CD4-positive, alpha-beta memory T cell (primary cell): ENCODE results near the gene ESPNL. TPM values are rescaled to one million over a fixed set of nuclear protein-coding genes. Genes with fewer than 3 reads are reported as not detected.

ENCODE experiments used
- CTCF ChIA-PET: fragments of 350-600 bp; sonication (Branson Sonifier 250); formaldehyde crosslinking; loops from one replicate; lab custom pipeline; 2021; ENCODE audit warnings: inconsistent platforms; ENCODE audit not compliant: partially characterized antibody; lab: Charles Lee
- POLR2A ChIA-PET: fragments of 350-600 bp; sonication (Branson Sonifier 250); formaldehyde crosslinking; loops from one replicate; lab custom pipeline; 2021; ENCODE audit not compliant: partially characterized antibody; lab: Charles Lee
- DNase-seq, 5 donors: peaks; one replicate each; pipeline versions ENCODE4 v3.0.0 to v3.0.0-alpha.2; 2020 to 2022; ENCODE audit warnings: mixed read lengths in 1 of 5
- H3K27ac ChIP-seq: one replicate; pipeline ENCODE4 v1.7.0; 2013; ENCODE audit warnings: low read depth, low read length
- H3K27me3 ChIP-seq: 2 replicates; pipeline ENCODE4 v1.7.0; 2013; ENCODE audit warnings: mild to moderate bottlenecking, low read length, moderate library complexity; ENCODE audit not compliant: insufficient read depth
- H3K36me3 ChIP-seq: 2 replicates; pipeline ENCODE4 v1.7.0; 2013; ENCODE audit warnings: mild to moderate bottlenecking, low read length, moderate library complexity; ENCODE audit not compliant: insufficient read depth
- H3K4me1 ChIP-seq: 2 replicates; pipeline ENCODE4 v1.7.0; 2013; ENCODE audit warnings: mild to moderate bottlenecking, low read length, moderate library complexity; ENCODE audit not compliant: insufficient read depth
- H3K4me3 ChIP-seq, 2 donors: one replicate each; pipeline ENCODE4 v1.7.0; 2013; ENCODE audit warnings: low read length in 2 of 2, mild to moderate bottlenecking in 1 of 2
- H3K9me3 ChIP-seq, 2 donors: one replicate each; pipeline ENCODE4 v1.7.0; 2013; ENCODE audit warnings: low read length in 2 of 2, control low read depth in 1 of 2; ENCODE audit not compliant: control insufficient read depth in 1 of 2
- H3K27ac Mint-ChIP-seq, 7 donors: one replicate each; pipeline ENCODE4 v1.8.0; 2020 to 2021; ENCODE audit warnings: mixed read lengths in 7 of 7, mild to moderate bottlenecking in 6 of 7, inconsistent platforms in 3 of 7, moderate library complexity in 3 of 7
- H3K27me3 Mint-ChIP-seq, 2 donors: one replicate each; pipeline ENCODE4 v1.8.0; 2020 to 2021; ENCODE audit warnings: mixed read lengths in 2 of 2
- H3K36me3 Mint-ChIP-seq, 2 donors: one replicate each; pipeline ENCODE4 v1.8.0; 2020 to 2021; ENCODE audit warnings: mixed read lengths in 2 of 2, inconsistent platforms in 1 of 2, mild to moderate bottlenecking in 1 of 2
- H3K4me1 Mint-ChIP-seq, 4 donors: one replicate each; pipeline ENCODE4 v1.8.0; 2020 to 2021; ENCODE audit warnings: mixed read lengths in 4 of 4, mild to moderate bottlenecking in 1 of 4
- H3K4me3 Mint-ChIP-seq, 8 donors: one replicate each; pipeline ENCODE4 v1.8.0; 2020 to 2021; ENCODE audit warnings: mixed read lengths in 8 of 8, mild to moderate bottlenecking in 7 of 8, moderate library complexity in 6 of 8, inconsistent platforms in 3 of 8
- H3K9me3 Mint-ChIP-seq, 8 donors: one replicate each; pipeline ENCODE4 v1.8.0; 2020 to 2021; ENCODE audit warnings: mixed read lengths in 8 of 8, mild to moderate bottlenecking in 5 of 8, inconsistent platforms in 3 of 8, moderate library complexity in 1 of 8
- intact Hi-C: fragments of 100-400 bp; cut with micrococcal nuclease; formaldehyde crosslinking; loops from one replicate; pipeline ENCODE4 v1.15.1; 2023
- polyA plus RNA-seq, 2 donors: library from polyadenylated mRNA; unstranded; fragments of 300-500 nt; fragmentation: Illumina TruSeq; gene quantifications; one replicate each; pipeline ENCODE4 v1.2.3, GENCODE V29; 2021
- total RNA-seq, 2 experiments: library from RNA; stranded (reverse); gene quantifications; one replicate each; pipeline ENCODE4 v1.2.3, GENCODE V29; 2021

Gene ESPNL
- total and polyA plus RNA-seq, 4 experiments from 2014 or later: 0.28 to 0.41 TPM; not detected in 2

DNA sequence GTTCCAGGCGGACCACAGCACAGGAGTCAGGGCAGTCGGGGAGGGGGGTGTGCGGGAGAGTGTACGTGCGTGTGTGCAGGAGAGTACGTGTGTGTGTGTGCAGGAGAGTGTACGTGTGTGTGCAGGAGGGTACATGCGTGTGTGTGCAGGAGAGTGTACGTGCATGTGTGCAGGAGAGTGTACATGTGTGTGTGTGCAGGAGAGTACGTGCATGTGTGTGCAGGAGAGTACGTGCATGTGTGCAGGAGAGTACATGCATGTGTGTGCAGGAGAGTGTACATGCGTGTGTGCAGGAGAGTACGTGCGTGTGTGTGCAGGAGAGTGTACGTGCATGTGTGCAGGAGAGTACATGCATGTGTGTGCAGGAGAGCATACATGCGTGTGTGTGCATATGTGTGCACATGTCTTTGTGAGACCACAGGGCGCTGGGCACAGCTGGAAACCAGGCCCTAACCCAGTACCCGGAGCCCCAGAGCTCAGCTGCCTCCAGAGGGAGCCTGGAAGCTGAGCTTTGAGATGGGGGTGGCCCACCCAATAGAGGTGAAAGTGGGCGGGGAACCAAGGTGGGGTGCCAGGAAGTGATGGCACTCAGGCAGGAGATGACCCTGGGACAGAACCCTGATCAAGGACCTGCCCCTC lies 24.5 kb downstream of the ESPNL start:
- no peak for DNase-seq
- H3K4me3 Mint-ChIP-seq: no peak overlapping the region
- H3K27ac Mint-ChIP-seq: no peak overlapping the region
- H3K36me3 Mint-ChIP-seq: no peaks in the 10 kb centered on the region
- H3K4me1 Mint-ChIP-seq: peaks cover 0 to 2% (median 0%) of the 10 kb centered on the region in 4 donors
- intact Hi-C loops: no loop called here
- Histone ChIP-seq H3K4me1 (no peaks in the 10 kb centered on the region), H3K27me3 (no peaks in the 10 kb centered on the region), H3K9me3 (no peaks in the 10 kb centered on the region), H3K36me3 (no peaks in the 10 kb centered on the region), H3K4me3 (no peak overlapping the region), H3K27ac (no peak overlapping the region)
- no peaks in the 10 kb centered on the region for H3K27me3 Mint-ChIP-seq
- ChIA-PET CTCF (no interaction called here), POLR2A (no interaction called here)
- H3K9me3 Mint-ChIP-seq: no peaks in the 10 kb centered on the region

DNA sequence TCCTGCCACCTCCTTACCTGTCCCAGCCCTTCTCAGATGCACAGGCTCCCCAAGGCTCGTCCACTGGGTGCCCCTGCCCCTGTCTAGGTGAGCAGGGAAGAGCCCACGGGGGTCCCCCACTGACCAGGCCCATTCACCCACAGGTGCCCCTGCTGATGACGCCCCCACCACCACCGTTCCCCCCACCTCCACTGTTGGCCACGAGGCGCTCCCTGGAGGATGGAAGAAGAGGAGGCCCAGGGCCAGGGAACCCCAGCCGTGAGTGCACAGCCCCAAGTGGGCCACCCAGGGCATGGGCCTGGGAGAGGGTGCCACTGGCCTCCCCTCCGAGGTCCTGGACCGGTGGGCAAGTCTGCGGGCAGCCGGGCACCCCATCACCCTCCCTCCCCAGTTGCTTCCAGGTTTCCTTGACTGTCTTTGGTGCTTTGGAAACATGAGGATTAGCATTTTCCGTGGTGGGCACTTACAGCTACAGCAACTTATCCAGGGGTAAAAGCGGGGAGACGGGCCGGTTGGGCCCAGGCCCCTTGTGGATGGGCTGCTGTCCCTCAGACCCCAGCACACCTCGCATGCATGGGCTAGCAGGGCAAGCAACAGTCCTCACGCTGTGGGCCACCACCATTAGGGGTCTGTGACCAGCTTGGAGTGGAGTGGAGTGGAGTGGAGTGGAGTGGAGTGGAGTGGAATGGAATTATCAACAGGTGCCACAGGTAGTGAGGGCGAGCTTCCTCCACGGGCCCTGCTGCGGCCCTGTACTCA lies 25.2 kb downstream of the ESPNL start:
- H3K9me3 Mint-ChIP-seq: no peaks in the 10 kb centered on the region
- Histone ChIP-seq H3K4me3 (no peak overlapping the region), H3K9me3 (no peaks in the 10 kb centered on the region), H3K36me3 (no peaks in the 10 kb centered on the region), H3K27me3 (no peaks in the 10 kb centered on the region), H3K27ac (no peak overlapping the region), H3K4me1 (no peaks in the 10 kb centered on the region)
- DNase-seq: no peak
- H3K27me3 Mint-ChIP-seq: no peaks in the 10 kb centered on the region
- H3K4me1 Mint-ChIP-seq: peaks cover 0 to 2% (median 0%) of the 10 kb centered on the region in 4 donors
- no peaks in the 10 kb centered on the region for H3K36me3 Mint-ChIP-seq
- intact Hi-C loops: no loop called here
- POLR2A ChIA-PET: no interaction called here
- CTCF ChIA-PET: no interaction called here
- no peak overlapping the region for H3K4me3 Mint-ChIP-seq
- no peak overlapping the region for H3K27ac Mint-ChIP-seq

DNA sequence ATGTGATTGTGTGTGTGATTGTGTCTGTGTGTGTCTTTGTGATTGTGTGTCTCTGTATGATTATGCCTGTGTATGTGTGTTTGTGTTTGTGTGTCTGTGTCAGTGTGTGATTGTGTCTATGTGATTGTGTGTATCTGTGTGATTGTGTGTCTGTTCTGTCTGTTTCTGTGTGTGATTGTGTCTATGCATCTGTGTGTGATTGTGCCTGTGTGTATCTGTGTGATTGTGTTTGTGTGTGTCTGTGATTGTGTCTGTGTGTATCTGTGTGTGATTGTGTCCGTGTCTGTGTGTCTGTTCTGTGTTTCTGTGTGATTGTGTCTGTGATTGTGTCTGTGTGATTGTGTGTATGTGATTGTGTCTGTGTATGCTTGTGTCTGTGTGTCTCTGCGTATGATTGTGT lies 26.2 kb downstream of the ESPNL start:
- Mint-ChIP-seq H3K27me3 (no peaks in the 10 kb centered on the region), H3K4me3 (no peak overlapping the region), H3K27ac (no peak overlapping the region), H3K36me3 (no peaks in the 10 kb centered on the region), H3K9me3 (no peaks in the 10 kb centered on the region), H3K4me1 (peaks cover 0 to 2% (median 0%) of the 10 kb centered on the region in 4 donors)
- H3K4me3 ChIP-seq: no peak overlapping the region
- no peaks in the 10 kb centered on the region for H3K9me3 ChIP-seq
- DNase-seq: no peak
- no peaks in the 10 kb centered on the region for H3K4me1 ChIP-seq
- intact Hi-C loops: no loop called here
- H3K27me3 ChIP-seq: no peaks in the 10 kb centered on the region
- CTCF ChIA-PET: no interaction called here
- no peaks in the 10 kb centered on the region for H3K36me3 ChIP-seq
- H3K27ac ChIP-seq: no peak overlapping the region
- POLR2A ChIA-PET: no interaction called here

DNA sequence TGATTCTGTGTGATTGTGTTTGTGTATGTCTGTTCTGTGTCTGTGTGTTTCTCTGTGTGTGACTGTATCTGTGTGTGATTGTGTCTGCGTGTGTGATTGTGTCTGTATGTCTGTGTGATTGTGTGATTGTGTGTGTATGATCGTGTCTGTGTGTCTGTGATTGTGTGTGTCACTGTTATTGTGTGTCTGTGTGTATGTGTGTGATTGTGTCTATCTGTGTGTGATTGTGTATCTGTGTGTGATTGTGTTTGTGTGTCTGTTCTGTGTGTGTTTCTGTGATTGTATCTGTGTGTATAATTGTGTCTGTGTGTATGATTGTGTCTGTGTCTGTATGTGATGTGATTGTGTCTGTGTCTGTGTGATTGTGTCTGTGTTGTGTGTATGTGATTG lies 26.6 kb downstream of the ESPNL start:
- POLR2A ChIA-PET: no interaction called here
- Histone ChIP-seq H3K9me3 (no peaks in the 10 kb centered on the region), H3K27ac (no peak overlapping the region), H3K4me3 (no peak overlapping the region), H3K4me1 (no peaks in the 10 kb centered on the region), H3K36me3 (no peaks in the 10 kb centered on the region), H3K27me3 (no peaks in the 10 kb centered on the region)
- Mint-ChIP-seq H3K27ac (no peak overlapping the region), H3K36me3 (no peaks in the 10 kb centered on the region), H3K9me3 (no peaks in the 10 kb centered on the region), H3K4me3 (no peak overlapping the region), H3K27me3 (no peaks in the 10 kb centered on the region), H3K4me1 (peaks cover 0 to 2% (median 0%) of the 10 kb centered on the region in 4 donors)
- intact Hi-C loops: no loop called here
- no peak for DNase-seq
- CTCF ChIA-PET: no interaction called here

DNA sequence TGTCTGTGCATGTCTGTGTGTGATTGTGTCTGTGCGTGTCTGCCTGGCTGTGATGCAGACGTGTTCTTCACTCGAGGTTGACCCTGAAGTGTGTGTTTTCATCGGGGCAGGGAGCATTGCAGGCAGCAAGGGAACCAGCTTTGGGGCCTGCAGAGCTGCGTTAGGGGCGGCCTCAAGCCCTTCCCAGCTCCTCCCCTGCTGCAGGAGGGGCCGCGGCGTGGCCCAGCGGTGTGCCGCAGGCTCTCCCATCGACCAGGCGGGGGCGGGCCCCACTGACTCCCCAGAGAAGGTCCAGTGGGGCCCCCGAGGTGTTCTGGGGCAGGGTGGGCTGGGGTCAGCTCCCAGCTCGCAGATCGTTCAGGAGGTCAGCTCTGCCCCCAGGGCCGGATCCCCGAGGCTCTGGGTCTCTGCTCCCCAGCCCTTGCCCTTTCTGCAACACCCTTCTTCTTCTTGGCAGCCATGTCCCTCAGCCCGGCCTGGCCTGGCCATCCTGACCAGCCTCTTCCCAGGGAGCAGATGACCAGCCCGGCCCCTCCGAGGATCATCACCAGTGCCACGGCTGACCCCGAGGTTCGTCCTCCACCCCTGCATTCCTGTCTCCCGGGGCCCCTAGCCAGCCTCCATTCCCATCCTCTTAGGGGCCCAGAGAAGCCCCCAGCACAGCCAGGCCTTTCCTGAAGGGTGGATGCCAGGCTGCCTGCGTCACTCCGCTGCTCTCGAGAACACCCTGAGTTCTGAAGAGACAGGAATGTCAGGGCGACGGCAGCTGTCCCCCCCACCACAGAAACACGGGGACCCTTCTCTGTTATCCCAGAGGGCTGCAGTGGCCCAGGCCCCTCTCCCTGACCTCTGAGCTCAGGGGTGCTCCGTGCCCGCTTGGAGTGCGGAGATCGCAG lies 27.3 kb downstream of the ESPNL start:
- Mint-ChIP-seq H3K27ac (no peak overlapping the region), H3K4me1 (peaks cover 0 to 2% (median 0%) of the 10 kb centered on the region in 4 donors), H3K27me3 (no peaks in the 10 kb centered on the region), H3K36me3 (no peaks in the 10 kb centered on the region), H3K9me3 (no peaks in the 10 kb centered on the region), H3K4me3 (no peak overlapping the region)
- intact Hi-C loops: no loop called here
- no peaks in the 10 kb centered on the region for H3K9me3 ChIP-seq
- peak in 1 of 5 donors; percentile 24 for DNase-seq
- ChIA-PET CTCF (no interaction called here), POLR2A (no interaction called here)
- H3K4me1 ChIP-seq: no peaks in the 10 kb centered on the region
- no peaks in the 10 kb centered on the region for H3K36me3 ChIP-seq
- no peak overlapping the region for H3K4me3 ChIP-seq
- no peaks in the 10 kb centered on the region for H3K27me3 ChIP-seq
- H3K27ac ChIP-seq: no peak overlapping the region

DNA sequence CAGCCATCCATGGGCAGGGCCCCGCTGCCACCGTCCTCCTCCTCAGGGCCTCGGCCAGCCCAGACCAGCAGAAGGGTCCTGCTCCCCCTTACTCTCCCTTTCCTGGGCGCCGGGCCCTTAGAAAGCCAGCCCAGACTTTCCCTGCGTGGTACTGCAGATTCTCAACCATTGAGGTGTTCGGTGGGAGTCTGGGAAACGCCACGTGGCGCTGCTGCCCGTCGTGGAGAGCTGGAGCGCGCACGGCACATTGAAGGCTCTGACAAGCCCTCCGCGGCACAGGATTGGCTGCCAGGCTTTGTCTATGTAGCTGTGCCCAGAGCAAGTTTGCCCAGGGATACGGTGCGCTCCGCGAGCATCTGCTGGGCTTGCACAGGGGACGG lies 27.9 kb downstream of the ESPNL start:
- Histone ChIP-seq H3K27ac (no peak overlapping the region), H3K4me1 (no peaks in the 10 kb centered on the region), H3K4me3 (no peak overlapping the region), H3K9me3 (no peaks in the 10 kb centered on the region), H3K36me3 (no peaks in the 10 kb centered on the region), H3K27me3 (no peaks in the 10 kb centered on the region)
- Mint-ChIP-seq H3K36me3 (no peaks in the 10 kb centered on the region), H3K27me3 (no peaks in the 10 kb centered on the region), H3K27ac (no peak overlapping the region), H3K4me1 (peaks cover 0 to 2% (median 0%) of the 10 kb centered on the region in 4 donors), H3K4me3 (no peak overlapping the region), H3K9me3 (no peaks in the 10 kb centered on the region)
- ChIA-PET CTCF (no interaction called here), POLR2A (no interaction called here)
- no peak for DNase-seq
- intact Hi-C loops: no loop called here

DNA sequence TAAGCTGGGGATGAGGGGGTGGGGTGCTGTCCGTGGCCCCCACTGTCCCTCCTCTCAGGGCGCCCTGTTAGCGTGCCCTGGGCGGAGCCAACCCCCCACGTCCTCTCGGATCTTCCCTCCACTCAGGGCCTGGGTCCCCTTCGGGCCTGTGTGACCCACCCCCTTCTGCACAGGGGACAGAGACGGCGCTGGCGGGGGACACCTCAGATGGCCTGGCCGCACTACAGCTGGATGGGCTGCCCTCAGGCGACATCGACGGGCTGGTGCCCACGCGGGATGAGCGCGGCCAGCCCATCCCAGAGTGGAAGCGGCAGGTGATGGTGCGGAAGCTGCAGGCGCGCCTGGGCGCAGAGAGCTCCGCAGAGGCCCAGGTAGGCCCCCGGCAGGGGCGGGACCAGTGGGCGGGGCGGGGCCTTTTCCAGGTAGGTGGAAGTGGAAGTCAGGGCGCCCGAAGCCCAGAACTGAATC lies 28.4 kb downstream of the ESPNL start:
- intact Hi-C loops: no loop called here
- ChIA-PET CTCF (no interaction called here), POLR2A (no interaction called here)
- Histone ChIP-seq H3K4me3 (no peak overlapping the region), H3K27me3 (no peaks in the 10 kb centered on the region), H3K9me3 (no peaks in the 10 kb centered on the region), H3K36me3 (no peaks in the 10 kb centered on the region), H3K4me1 (no peaks in the 10 kb centered on the region), H3K27ac (no peak overlapping the region)
- Mint-ChIP-seq H3K4me3 (no peak overlapping the region), H3K36me3 (no peaks in the 10 kb centered on the region), H3K27me3 (no peaks in the 10 kb centered on the region), H3K27ac (no peak overlapping the region), H3K9me3 (no peaks in the 10 kb centered on the region), H3K4me1 (peaks cover 0 to 2% (median 0%) of the 10 kb centered on the region in 4 donors)
- peak in 1 of 5 donors; percentile 25 for DNase-seq
